ENCODE data around the gene GRAMD4. TPM values are rescaled to one million over a fixed set of nuclear protein-coding genes. Genes with fewer than 3 reads are reported as not detected.

Gene GRAMD4
- total RNA-seq, 2 donors from 2014 or later: 118 to 141 TPM

- Histone ChIP-seq H3K9me3 (no peaks in the 10 kb centered on the region), H3K9ac (ENCODE audit: low read depth in 2 of 2, low read length in 2 of 2) (no peak overlapping the region), H3K4me3 (no peak overlapping the region), H3K27me3 (no peaks in the 10 kb centered on the region), H3K36me3 (no peaks in the 10 kb centered on the region), H3K4me1 (peaks cover 1% of the 10 kb centered on the region), H3K27ac (no peak overlapping the region)
- intact Hi-C loops (cut with DNase I): no loop called here
- DNase-seq: no peak
- no peak for TF ChIP-seq CTCF (IDR thresholded peaks at IDR 0.05)
Measured at GRCh38 chr22:46602025-46602424, 18.2 kb upstream of the GRAMD4 start.

GRCh38 chr22:46604306-46604690 is 15.9 kb upstream of the GRAMD4 start:
- intact Hi-C loops (cut with DNase I): no loop called here
- Histone ChIP-seq H3K4me1 (peaks cover 5% of the 10 kb centered on the region), H3K27me3 (no peaks in the 10 kb centered on the region), H3K9ac (ENCODE audit: low read depth in 2 of 2, low read length in 2 of 2) (peak overlapping the region in 1 of 2 donors; percentile 14), H3K36me3 (no peaks in the 10 kb centered on the region), H3K4me3 (no peak overlapping the region), H3K9me3 (no peaks in the 10 kb centered on the region), H3K27ac (peak overlapping the region; percentile 23)
- no peak for DNase-seq
- no peak for TF ChIP-seq CTCF (IDR thresholded peaks at IDR 0.05)

- peaks cover 12% of the 10 kb centered on the region for H3K4me1 ChIP-seq
Measured at GRCh38 chr22:46605117-46605516, 15.1 kb upstream of the GRAMD4 start.

GRCh38 chr22:46606886-46607285 is 13.3 kb upstream of the GRAMD4 start:
- no peaks in the 10 kb centered on the region for H3K36me3 ChIP-seq
- intact Hi-C loops (cut with DNase I): no loop called here
- H3K4me1 ChIP-seq: peaks cover 12% of the 10 kb centered on the region

More at GRCh38 chr22:46605117-46605516, 15.1 kb upstream of the GRAMD4 start:
- Histone ChIP-seq H3K9me3 (no peaks in the 10 kb centered on the region), H3K27me3 (no peaks in the 10 kb centered on the region), H3K36me3 (no peaks in the 10 kb centered on the region), H3K9ac (ENCODE audit: low read depth in 2 of 2, low read length in 2 of 2) (no peak overlapping the region), H3K4me3 (no peak overlapping the region), H3K27ac (no peak overlapping the region)
- intact Hi-C loops (cut with DNase I): no loop called here
- TF ChIP-seq CTCF (IDR thresholded peaks at IDR 0.05): no peak
- DNase-seq: no peak

GRCh38 chr22:46607483-46608114 is 12.6 kb upstream of the GRAMD4 start:
- no peak overlapping the region for H3K9ac ChIP-seq (ENCODE audit: low read depth in 2 of 2, low read length in 2 of 2)
- no peaks in the 10 kb centered on the region for H3K36me3 ChIP-seq
- DNase-seq: no peak
- no peak overlapping the region for H3K4me3 ChIP-seq
- H3K9me3 ChIP-seq: no peaks in the 10 kb centered on the region
- no peak for TF ChIP-seq CTCF (IDR thresholded peaks at IDR 0.05)
- H3K27ac ChIP-seq: no peak overlapping the region
- intact Hi-C loops (cut with DNase I): no loop called here
- peaks cover 12% of the 10 kb centered on the region for H3K4me1 ChIP-seq
- no peaks in the 10 kb centered on the region for H3K27me3 ChIP-seq

More at GRCh38 chr22:46606886-46607285, 13.3 kb upstream of the GRAMD4 start:
- no peak overlapping the region for H3K27ac ChIP-seq
- DNase-seq: no peak
- H3K27me3 ChIP-seq: no peaks in the 10 kb centered on the region
- H3K9me3 ChIP-seq: no peaks in the 10 kb centered on the region
- no peak overlapping the region for H3K4me3 ChIP-seq
- TF ChIP-seq CTCF (IDR thresholded peaks at IDR 0.05): no peak
- no peak overlapping the region for H3K9ac ChIP-seq (ENCODE audit: low read depth in 2 of 2, low read length in 2 of 2)
